NCI-H2107 treated with DMSO at 0.1 percent for 48 hours (cell line): ENCODE measurements around the gene P3H3.
"Not testable (repeated sequence)": the region's sequence is repeated elsewhere in the genome, so short reads cannot be mapped to it uniquely, and the experiment has no call there.

Experiments
- DNase-seq: peaks from one replicate; lab custom pipeline; 2025; ENCODE audit not compliant: unreplicated experiment; lab: John Stamatoyannopoulos, UW

Gene P3H3

GRCh38 chr12:6865307-6865706 lies 37.1 kb downstream of the P3H3 start:
- DNase-seq = not testable (repeated sequence)

GRCh38 chr12:6866163-6866919 lies 38.1 kb downstream of the P3H3 start:
- DNase-seq = no peak

- DNase-seq = no peak
Measured at GRCh38 chr12:6866920-6867412, 38.8 kb downstream of the P3H3 start.

GRCh38 chr12:6867413-6868210 lies 39.4 kb downstream of the P3H3 start, which contains the start of gene TPI1:
Gene TPI1, plus strand, starts transcription at chr12:6867531. Its CDS starts 36 bp downstream, at chr12:6867567.
- peak; percentile 64 for DNase-seq

- peak; percentile 8 for DNase-seq
Measured at GRCh38 chr12:6868211-6869048, 40.2 kb downstream of the P3H3 start.

- DNase-seq = peak; percentile 77
Measured at GRCh38 chr12:6869049-6870021, 41.1 kb downstream of the P3H3 start.

- not testable (repeated sequence) for DNase-seq
Measured at GRCh38 chr12:6870304-6870703, 42.1 kb downstream of the P3H3 start.

GRCh38 chr12:6871052-6871957 lies 43.1 kb downstream of the P3H3 start:
- DNase-seq = peak; percentile 57

- DNase-seq = peak; percentile 36
Measured at GRCh38 chr12:6872073-6873048, 44.2 kb downstream of the P3H3 start.

- DNase-seq = peak; percentile 76
Measured at GRCh38 chr12:6873094-6874014, 45.1 kb downstream of the P3H3 start, which contains the start of gene SPSB2. Gene SPSB2, minus strand, starts transcription at chr12:6873303. Its CDS starts 402 bp downstream, at chr12:6872901.

GRCh38 chr12:6874015-6874368 lies 45.8 kb downstream of the P3H3 start:
- DNase-seq = not testable (repeated sequence)

GRCh38 chr12:6879824-6880223 lies 51.6 kb downstream of the P3H3 start:
- not testable (repeated sequence) for DNase-seq

- DNase-seq = no peak
Measured at GRCh38 chr12:6883252-6883651, 55.0 kb downstream of the P3H3 start.

GRCh38 chr12:6883683-6884082 lies 55.5 kb downstream of the P3H3 start:
- DNase-seq = no peak

GRCh38 chr12:6884539-6884938 lies 56.3 kb downstream of the P3H3 start:
- no peak for DNase-seq

- DNase-seq = not testable (repeated sequence)
Measured at GRCh38 chr12:6886206-6886999, 58.2 kb downstream of the P3H3 start.
